CD4-positive, alpha-beta T cell treated with Interleukin-10 for 1 hour (primary cell): ENCODE measurements around the gene STAC3.

ENCODE experiments used
- DNase-seq: peaks from one replicate; pipeline ENCODE4 v3.0.0-alpha.2; 2020

The STAC3 gene

DNA sequence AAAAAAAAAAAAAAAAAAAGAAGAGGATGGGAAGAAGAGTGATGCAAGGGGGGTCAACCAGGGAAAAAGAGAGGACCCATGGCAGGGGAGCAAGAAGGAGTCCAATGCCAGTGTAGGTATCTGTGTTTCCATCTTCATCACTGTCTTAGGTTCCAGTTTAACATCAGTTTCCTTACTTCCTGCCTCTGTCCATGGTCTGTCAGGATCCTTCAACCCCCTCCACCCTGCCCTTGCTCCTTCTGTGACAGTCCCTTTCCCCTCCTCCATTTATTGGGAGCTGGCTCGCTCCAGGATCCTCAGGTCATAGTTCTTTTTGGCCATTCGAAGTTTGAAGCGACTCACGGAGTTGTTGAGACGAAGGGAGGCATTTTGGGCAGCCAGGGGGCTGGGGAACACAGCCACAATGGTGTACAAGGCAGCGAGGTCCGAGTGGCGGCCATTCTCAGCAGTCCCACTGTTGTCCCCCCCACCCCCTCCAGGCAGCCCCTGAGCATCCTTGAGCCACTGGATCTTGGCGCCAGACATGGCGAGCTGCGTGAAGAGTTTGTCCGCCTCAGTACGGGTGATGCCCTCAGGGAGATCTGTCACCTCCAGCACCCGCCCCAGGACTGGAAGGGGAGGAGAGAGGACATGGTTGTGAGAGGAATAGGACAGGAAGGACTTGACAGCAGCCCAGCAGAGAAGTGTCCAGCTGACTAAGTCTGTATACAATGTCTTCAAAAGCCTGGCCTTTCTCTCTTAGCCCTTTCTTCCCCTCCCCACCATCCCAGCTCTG lies 3.7 kb upstream of the STAC3 start:
- no peak for DNase-seq

- no peak for DNase-seq
Observed at GRCh38 chr12:57250541-57250940, 446 bp downstream of the STAC3 start.

- no peak for DNase-seq
Observed at GRCh38 chr12:57248934-57249742, 1.8 kb downstream of the STAC3 start.

- no peak for DNase-seq
Observed at GRCh38 chr12:57247041-57247440, 3.9 kb downstream of the STAC3 start.

GRCh38 chr12:57244312-57244696 lies 6.7 kb downstream of the STAC3 start:
- DNase-seq, result no peak

DNA sequence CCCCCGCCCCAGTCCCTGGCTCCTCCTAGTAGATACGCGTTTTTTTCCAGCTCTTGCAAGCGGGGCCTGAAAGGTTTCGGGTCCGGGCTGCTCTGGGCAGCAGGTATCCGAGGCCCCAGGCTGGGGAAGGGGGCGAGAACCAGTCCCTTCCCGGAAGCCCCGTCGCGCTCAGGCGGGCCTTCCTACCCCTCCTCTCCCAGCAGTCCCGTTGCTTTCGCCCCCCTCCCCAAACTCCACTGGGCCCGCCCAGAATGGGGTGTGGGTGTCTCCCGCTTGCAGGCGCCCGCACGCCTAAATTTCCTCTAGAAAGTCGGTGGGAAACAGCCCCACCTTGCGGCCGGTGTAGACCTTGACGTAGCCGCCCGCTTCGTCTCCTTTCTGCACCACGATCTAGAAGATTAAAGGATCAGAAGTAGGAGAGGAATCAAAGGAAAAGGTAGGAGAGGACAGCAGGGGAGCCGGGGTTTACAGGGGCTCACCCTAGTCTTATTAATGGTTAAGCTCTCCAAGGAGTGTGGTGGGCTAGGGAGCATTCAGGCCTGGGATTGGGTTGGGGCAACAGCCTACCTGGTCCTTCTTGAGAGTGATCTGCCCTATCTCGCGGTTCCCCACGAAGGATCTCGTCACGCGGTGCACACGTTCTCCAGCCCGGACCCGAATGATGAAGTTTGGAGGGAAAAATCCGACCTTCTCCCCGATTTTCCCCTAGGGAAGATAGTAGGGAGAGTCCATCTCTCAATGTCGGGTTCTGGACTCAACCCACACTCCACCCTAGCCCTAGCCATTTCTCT lies 7.3 kb downstream of the STAC3 start:
- DNase-seq, result peak; percentile 82

- DNase-seq, result peak; percentile 66
Observed at GRCh38 chr12:57242691-57243454, 8.1 kb downstream of the STAC3 start.

GRCh38 chr12:57242329-57242690 lies 8.7 kb downstream of the STAC3 start:
- DNase-seq, result no peak

DNA sequence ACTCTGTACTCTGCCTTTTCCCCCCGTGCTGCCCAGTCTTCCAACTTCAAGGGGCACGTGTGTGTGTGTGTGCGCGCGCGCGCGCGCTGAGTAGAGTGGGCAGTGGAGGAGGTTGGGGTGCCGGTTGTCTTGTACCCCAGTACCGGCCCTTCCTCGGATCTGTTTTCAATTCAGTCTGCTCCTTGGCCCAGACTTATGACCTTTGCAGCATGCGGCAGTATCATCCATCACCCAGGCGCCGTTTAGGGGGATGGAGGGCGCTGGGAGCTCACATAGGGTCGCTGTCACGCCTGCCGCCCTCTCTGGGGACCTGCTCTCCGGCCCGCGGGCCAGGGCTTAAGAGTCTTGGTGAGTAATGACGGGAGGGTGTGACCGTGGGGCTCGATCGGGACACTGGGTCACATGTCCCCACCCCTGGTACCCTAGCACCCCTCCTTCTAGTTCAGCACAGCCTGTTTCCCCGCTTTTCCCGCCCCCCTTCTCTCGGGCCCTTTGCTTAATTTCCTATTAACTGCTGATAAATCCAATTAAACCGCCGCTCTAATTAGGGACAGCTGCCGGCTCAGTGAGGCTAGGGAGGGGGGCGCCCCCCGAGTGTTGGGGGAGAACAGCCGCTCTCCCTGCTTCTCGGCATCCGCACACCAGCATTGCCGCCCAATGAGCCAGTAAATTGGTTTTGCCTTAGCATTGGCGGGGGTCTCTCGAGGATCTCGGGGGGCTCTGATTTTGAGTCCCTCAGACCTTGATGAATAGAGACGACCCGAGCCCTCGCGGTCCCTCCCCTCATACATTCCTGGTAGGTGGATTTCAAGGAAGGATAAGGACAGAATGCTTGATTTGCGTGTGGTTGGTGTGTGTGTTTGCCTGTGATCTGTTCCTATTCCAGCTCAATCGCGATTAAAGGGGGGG lies 9.3 kb downstream of the STAC3 start:
- DNase-seq, result no peak

DNA sequence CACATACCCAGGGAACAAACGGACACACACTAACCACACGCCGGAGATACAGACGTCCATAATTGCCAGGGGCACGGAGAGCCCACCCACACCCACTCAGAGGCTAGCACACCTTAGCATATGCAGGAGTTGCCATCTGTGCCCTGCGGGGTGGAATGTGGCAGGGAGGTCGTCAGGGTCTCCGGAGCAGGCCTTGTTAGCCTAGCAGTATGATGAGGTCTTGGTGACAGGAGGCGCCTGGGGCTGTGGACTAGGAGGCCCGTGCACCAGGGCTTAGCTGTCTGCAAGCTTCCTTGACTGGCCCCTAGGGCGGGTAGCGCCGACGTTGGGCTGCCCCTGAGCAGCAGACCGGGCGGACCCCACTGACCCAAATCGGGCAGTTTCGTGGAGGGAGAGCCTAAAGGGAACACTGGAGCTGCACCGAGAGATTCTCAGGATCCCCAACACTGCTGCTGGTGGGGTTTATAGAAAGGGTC lies 10.0 kb downstream of the STAC3 start:
- DNase-seq, result no peak

- DNase-seq, result peak; percentile 78
Observed at GRCh38 chr12:57240066-57240921, 10.7 kb downstream of the STAC3 start.

GRCh38 chr12:57239587-57240065 lies 11.4 kb downstream of the STAC3 start:
- DNase-seq, result no peak

GRCh38 chr12:57238854-57239554 lies 12.0 kb downstream of the STAC3 start:
- peak; percentile 88 for DNase-seq

GRCh38 chr12:57237932-57238853 lies 12.8 kb downstream of the STAC3 start:
- DNase-seq, result no peak

DNA sequence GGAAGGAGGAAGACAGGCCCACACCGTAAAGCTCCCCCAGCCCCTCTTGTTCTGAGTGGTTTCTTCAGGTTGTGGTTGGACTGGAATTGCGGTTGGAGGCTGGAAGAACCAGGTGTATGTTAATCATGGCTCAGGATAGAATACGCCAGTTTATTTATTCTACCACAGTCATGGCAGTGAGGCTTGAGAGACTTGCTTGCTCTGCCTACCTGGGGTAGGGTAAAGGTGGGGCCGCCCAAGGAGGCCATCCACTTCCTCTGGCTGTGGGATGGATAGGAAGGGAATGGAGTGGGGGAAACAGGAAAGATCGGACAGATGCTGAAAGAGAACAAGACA lies 13.4 kb downstream of the STAC3 start:
- no peak for DNase-seq

GRCh38 chr12:57236925-57237595 lies 13.9 kb downstream of the STAC3 start:
- no peak for DNase-seq

DNA sequence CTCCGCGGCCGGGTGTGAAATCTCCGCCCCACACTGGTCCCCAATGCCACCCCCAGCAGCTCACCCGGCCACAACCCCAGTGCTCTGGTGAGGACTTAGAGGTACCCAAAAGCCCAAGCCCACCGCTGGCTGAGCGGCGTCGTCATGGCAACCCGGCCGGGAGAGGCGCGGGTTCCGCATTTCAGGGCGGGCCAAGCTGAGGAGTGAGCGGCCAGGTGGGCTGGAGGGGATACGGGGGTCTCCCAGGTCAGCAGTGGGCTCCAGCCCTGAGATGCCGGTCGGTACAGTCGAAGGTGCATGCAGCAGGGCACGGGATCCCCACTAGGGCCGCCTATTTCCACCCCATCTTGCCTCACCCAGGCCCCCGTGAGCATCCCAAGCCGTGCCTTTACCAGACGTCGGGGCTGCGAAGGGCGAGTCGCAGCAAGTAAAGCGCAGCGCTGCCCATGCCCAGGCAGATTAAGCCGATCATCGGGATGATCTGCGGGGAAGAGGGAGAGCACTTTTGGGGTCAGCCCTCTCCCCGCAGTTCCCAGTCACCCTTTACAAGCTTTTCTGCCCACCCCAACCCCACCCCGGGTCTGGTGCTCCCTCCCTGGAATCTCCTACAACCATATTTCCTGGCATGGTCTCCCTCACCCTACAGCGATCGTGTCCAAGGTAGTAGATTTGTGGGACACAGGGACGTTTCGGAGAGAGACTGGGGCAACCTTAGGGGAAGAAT lies 14.6 kb downstream of the STAC3 start:
- no peak for DNase-seq
